Nephron (organoid): ENCODE data around the gene CASP8.
"Not testable (repeated sequence)": the region's sequence is repeated elsewhere in the genome, so short reads cannot be mapped to it uniquely, and the experiment has no call there.

Experiments
- H3K27ac Mint-ChIP-seq, 3 experiments: 2 replicates each; pipeline ENCODE4 v1.8.0; 2020; ENCODE audit warnings: mixed read lengths in 3 of 3, mild to moderate bottlenecking in 2 of 3, moderate library complexity in 1 of 3
- H3K27me3 Mint-ChIP-seq: 2 replicates; pipeline ENCODE4 v1.8.0; 2021; ENCODE audit warnings: low read depth, mild to moderate bottlenecking, moderate library complexity, mixed read lengths
- H3K36me3 Mint-ChIP-seq: 2 replicates; pipeline ENCODE4 v1.8.0; 2020; ENCODE audit warnings: low read depth, mixed read lengths
- H3K4me1 Mint-ChIP-seq: 2 replicates; pipeline ENCODE4 v1.8.0; 2020; ENCODE audit warnings: mixed read lengths
- H3K4me3 Mint-ChIP-seq, 3 experiments: 2 replicates each; pipeline ENCODE4 v1.8.0; 2020; ENCODE audit warnings: mild to moderate bottlenecking in 3 of 3, mixed read lengths in 3 of 3, moderate library complexity in 2 of 3
- H3K9me3 Mint-ChIP-seq: 2 replicates; pipeline ENCODE4 v1.8.0; 2020; ENCODE audit warnings: mixed read lengths
- TF ChIP-seq, protein P1 (sequence below), 3 experiments: fragments of 200-600 bp; sonication (generic); IDR thresholded peaks; one replicate each; pipeline ENCODE4 v1.5.0; 2021; ENCODE audit warnings: antibody characterized with exemption in 3 of 3; ENCODE audit not compliant: unreplicated experiment in 3 of 3

Gene CASP8

DNA sequence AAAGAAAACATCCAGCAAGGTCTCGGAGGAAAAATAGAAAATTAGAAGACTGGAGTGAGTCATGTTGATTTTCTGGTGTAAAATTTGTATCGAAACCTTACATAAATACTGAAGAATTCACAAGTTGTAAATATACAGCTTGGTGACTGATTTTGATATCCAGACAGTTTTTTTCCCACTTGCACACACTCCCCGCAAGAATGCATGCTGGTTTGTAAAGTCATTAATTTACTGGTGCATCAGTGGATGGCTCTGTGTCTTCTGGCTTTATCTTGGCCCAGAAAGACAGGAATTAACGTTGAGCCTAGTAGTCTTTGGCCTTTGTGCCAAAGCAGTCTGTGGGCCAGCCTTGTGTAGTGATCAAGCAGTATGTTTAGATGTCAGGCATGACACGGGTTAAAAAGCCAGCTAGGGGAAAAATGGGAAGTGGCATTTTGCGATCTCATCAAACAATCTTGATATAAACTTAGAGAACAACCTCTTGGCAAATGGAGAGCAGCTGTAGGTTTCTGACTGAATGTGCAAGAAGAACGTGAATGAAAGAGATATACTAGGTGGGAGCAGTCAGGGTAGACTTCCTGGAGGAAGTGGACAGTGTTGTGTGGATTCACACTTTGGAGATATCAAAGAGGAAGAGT lies 22.7 kb upstream of the CASP8 start:
- H3K9me3 Mint-ChIP-seq, result peaks cover 9% of the 10 kb centered on the region
- H3K27me3 Mint-ChIP-seq, result no peaks in the 10 kb centered on the region
- H3K4me3 Mint-ChIP-seq, result no peak overlapping the region
- H3K27ac Mint-ChIP-seq, result no peak overlapping the region
- peaks cover 8% of the 10 kb centered on the region for H3K4me1 Mint-ChIP-seq
- TF ChIP-seq, protein P1, sequence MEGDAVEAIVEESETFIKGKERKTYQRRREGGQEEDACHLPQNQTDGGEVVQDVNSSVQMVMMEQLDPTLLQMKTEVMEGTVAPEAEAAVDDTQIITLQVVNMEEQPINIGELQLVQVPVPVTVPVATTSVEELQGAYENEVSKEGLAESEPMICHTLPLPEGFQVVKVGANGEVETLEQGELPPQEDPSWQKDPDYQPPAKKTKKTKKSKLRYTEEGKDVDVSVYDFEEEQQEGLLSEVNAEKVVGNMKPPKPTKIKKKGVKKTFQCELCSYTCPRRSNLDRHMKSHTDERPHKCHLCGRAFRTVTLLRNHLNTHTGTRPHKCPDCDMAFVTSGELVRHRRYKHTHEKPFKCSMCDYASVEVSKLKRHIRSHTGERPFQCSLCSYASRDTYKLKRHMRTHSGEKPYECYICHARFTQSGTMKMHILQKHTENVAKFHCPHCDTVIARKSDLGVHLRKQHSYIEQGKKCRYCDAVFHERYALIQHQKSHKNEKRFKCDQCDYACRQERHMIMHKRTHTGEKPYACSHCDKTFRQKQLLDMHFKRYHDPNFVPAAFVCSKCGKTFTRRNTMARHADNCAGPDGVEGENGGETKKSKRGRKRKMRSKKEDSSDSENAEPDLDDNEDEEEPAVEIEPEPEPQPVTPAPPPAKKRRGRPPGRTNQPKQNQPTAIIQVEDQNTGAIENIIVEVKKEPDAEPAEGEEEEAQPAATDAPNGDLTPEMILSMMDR (IDR thresholded peaks at IDR 0.05; ENCODE audit: unreplicated experiment in 3 of 3), result no peak
- H3K36me3 Mint-ChIP-seq, result no peaks in the 10 kb centered on the region

DNA sequence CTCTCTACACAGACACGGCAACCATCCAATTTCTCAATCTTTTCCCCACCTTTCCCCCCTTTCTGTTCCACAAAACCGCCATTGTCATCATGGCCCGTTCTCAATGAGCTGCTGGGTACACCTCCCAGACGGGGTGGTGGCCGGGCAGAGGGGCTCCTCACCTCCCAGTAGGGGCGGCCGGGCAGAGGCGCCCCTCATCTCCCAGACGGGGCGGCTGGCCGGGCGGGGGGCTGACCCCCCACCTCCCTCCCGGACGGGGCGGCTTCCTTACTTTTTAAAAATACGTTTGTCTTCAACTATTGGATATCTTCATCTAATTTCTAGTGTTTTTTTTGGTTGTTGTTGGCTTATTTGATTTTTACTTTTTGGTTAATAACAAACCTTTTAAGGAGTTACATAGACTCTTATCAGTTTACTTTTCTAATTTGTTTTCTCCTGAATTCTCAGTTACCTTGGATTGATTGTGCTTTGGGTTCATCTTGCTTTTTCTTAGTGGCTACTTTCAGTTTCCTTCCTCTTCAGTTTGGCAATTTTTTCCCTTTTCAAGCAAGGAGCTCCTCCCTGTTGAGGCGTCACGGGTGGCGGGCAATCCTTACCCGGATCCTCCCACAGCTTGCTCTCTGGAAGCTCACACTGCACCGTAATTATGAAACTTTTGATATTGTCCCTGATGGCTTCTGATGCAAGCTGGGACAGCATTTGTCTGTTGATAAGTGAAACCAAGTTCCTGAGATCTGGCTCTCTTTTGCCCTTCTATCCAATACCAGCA lies 21.0 kb upstream of the CASP8 start:
- not testable (repeated sequence) for H3K27ac Mint-ChIP-seq, H3K4me3 Mint-ChIP-seq, H3K9me3 Mint-ChIP-seq, H3K36me3 Mint-ChIP-seq, H3K4me1 Mint-ChIP-seq, H3K27me3 Mint-ChIP-seq

DNA sequence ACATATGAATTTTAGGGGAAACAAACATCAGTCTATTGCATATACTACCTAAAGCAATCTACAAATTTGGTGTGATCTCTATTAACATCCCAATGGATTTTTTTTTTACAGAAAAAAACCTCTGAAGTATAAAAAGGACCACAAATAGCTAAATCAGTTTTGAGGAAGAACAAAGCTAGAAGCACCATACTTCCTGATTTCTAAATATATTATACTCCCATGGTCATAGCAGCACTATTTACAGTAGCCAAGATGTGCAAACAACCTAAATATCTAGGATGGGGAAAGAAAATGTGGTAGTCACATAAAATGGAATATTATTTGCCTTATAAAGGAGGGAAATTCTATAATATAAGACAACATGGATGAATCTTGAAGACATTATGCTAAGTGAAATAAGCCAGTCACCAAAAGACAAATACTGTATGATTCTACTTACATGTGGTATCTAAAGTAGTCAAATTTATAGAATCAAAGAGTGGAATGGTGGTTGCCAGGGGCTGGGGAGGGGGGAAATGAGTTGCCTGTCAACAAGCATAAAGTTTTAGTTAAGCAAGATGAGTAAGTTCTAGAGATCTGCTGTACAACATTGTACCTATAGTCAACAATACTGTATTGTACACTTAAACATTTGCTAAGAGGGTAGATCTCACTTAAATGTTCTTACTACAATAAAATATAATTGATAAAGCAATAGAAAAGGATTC lies 17.6 kb upstream of the CASP8 start:
- Mint-ChIP-seq H3K9me3 (peaks cover 7% of the 10 kb centered on the region), H3K27ac (no peak overlapping the region), H3K27me3 (no peaks in the 10 kb centered on the region), H3K36me3 (no peaks in the 10 kb centered on the region), H3K4me1 (no peaks in the 10 kb centered on the region), H3K4me3 (no peak overlapping the region)
- TF ChIP-seq, protein P1 (IDR thresholded peaks at IDR 0.05; ENCODE audit: unreplicated experiment in 3 of 3), result no peak

DNA sequence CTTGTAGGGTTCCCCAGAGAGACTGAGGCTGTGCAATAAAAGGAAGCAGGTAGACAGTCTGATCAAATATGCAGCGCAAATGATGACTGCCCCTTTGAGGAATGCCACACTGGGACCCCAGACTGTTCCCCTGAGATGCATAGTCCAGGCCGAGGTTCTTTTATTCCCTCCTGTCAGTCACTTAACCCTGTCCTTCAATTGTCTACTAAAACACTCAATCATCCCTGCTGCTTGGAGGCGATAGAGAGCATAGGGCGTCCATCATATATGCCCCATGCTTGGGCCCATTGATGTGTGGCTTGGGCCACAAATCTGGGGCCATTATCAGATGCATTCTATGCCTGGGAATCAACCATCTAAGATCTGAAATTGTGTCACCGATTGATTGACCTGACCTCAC lies 15.5 kb upstream of the CASP8 start:
- peaks cover 5% of the 10 kb centered on the region for H3K9me3 Mint-ChIP-seq
- no peaks in the 10 kb centered on the region for H3K4me1 Mint-ChIP-seq
- H3K27me3 Mint-ChIP-seq, result no peaks in the 10 kb centered on the region
- H3K27ac Mint-ChIP-seq, result no peak overlapping the region
- H3K36me3 Mint-ChIP-seq, result no peaks in the 10 kb centered on the region
- H3K4me3 Mint-ChIP-seq, result no peak overlapping the region
- TF ChIP-seq, protein P1 (IDR thresholded peaks at IDR 0.05; ENCODE audit: unreplicated experiment in 3 of 3), result no peak

DNA sequence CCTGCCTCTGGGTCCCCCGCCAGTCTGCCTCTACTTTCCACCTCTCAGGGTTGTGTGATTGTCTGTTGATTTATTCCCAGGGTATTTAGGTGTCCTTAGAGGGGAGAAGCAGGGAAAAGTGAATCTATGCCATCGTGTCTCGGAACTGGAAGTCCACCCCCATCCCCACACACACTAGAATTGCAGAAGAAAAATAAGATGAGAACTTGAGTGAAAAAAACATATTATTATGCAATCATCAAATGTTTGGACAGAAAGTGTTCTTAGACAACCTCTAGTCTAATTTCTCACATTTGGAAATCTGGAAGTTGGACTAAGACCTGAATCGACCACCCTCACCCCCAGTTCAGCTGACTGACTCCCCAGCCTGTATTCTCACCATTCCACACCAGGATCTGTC lies 14.1 kb upstream of the CASP8 start:
- no peak overlapping the region for H3K4me3 Mint-ChIP-seq
- TF ChIP-seq, protein P1 (IDR thresholded peaks at IDR 0.05; ENCODE audit: unreplicated experiment in 3 of 3), result no peak
- H3K27me3 Mint-ChIP-seq, result no peaks in the 10 kb centered on the region
- no peaks in the 10 kb centered on the region for H3K36me3 Mint-ChIP-seq
- no peaks in the 10 kb centered on the region for H3K9me3 Mint-ChIP-seq
- H3K27ac Mint-ChIP-seq, result no peak overlapping the region
- H3K4me1 Mint-ChIP-seq, result no peaks in the 10 kb centered on the region

- no peak overlapping the region for H3K27ac Mint-ChIP-seq
- H3K36me3 Mint-ChIP-seq, result no peaks in the 10 kb centered on the region
Observed at GRCh38 chr2:201248288-201248844, 12.0 kb upstream of the CASP8 start.

More at GRCh38 chr2:201248288-201248844, 12.0 kb upstream of the CASP8 start:
- H3K9me3 Mint-ChIP-seq, result no peaks in the 10 kb centered on the region
- TF ChIP-seq, protein P1 (IDR thresholded peaks at IDR 0.05; ENCODE audit: unreplicated experiment in 3 of 3), result no peak
- no peaks in the 10 kb centered on the region for H3K4me1 Mint-ChIP-seq
- H3K27me3 Mint-ChIP-seq, result no peaks in the 10 kb centered on the region
- no peak overlapping the region for H3K4me3 Mint-ChIP-seq
